GM10847 (cell line): Measurements from ENCODE around the gene SRPK3.

Source experiments
- POLR2A ChIP-seq: IDR thresholded peaks from 2 replicates; pipeline ENCODE4 v1.6.1; 2011; ENCODE audit not compliant: insufficient read length; ENCODE audit errors: extremely low read depth

The SRPK3 gene

GRCh38 chrX:153829799-153830639 lies 49.2 kb downstream of the SRPK3 start, which contains the start of gene PDZD4:
TSS of gene PDZD4 (minus strand) at chrX:153830544. CDS start at chrX:153830298, 246 bp downstream.
- TF ChIP-seq POLR2A: no peak

DNA sequence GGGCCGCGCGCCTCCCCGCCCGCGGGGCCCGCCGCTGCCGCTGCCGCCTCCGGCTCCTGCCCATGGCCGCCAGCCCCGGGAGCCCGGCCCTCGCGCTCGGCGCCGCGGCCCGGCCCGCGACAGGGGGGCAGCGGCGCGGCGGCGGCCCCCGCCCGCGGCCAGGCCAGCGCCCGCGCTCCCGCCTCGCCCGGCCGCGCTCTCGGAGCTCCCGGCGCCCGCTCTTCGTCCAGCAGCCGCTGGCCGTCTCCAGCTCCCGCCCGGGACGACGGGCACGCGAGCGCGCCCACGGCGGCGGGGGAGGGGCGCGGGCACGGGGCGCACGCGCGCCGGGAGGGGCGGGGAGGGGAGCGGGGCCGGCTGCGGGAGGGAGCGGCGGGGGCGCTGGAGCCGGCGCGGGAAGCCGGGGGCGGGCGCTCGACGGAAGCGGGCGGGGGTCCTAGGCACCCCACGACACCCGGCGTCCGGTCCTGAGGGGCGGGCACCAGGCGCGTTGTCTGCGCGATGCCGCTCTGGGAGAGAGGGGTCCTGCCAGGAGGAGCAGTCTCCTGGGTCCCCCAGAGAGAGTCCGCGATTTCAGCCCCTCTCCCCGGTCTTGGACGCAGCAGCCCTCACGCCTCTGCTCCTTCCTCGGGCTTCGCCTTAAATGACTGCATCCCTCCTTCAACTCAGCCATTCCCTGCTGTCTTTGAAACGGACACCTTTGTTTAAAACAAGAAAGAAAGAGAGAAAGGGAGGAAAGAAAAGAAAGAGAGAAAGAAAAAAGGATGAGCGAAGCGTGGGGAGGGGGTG lies 50.0 kb downstream of the SRPK3 start:
- TF ChIP-seq POLR2A: no peak

DNA sequence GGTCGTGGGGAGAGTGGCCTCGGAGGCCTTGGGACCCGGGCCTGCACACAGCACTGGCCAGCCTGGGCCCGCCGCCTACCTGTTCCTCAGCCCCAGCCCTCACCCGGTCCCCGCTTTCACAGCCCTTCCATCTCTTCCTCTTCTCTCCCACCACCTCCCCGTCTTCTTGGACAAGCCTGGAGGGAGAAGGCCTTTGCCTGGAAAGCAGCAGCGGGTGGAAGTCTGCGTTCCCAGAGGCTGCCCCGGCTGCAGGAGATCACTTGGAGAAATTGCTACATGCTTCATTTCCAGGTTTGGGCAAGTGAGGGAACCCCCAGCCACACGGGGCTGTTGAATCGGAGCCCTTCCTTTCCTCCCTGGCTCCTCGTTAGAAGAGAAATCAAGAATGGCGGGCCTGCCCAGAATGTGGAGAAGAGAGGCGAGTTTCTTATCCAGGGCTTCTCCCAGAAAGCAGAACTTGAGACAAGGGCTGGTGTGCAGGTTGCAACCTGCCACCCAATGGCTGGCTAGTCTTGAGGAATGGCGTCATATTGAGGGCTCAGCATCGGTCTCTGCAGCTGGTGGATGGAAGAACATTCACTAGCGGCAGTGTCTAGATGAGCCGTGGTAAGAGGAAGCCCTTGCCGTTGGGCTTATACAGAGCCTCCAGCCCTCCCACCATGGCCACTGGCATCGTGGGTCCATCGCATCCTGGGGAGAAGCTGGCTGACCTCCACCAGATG lies 50.7 kb downstream of the SRPK3 start:
- no peak for TF ChIP-seq POLR2A

DNA sequence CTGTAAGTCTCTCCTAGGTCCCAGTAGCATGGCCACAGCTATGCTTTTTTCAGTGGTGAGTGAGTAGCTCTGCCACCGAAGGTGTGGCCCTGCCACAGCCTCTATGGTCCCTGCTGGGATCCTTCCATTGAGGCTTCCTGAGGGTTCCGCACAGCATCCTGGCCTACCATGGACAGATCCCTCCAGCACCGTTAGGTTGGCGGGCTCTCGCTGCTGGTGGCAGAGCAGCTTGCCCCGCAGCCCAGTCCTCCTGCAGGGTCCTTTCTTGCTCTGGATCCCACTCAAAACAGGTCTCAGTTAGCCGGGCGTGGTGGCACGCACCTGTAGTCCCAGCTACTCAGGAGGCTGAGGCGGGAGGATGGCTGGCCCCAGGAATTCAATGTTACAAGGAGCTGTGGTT lies 51.9 kb downstream of the SRPK3 start:
- no peak for TF ChIP-seq POLR2A
